Glutamatergic neuron (in vitro differentiated cells): Measurements from ENCODE around the gene KLHL28. TPM values are rescaled to one million over a fixed set of nuclear protein-coding genes. Genes with fewer than 3 reads are reported as not detected.

Experiments
- DNase-seq: peaks from one replicate; pipeline ENCODE4 v3.0.0; 2022
- H3K27ac Mint-ChIP-seq: one replicate; pipeline ENCODE4 v1.8.0; 2020; ENCODE audit warnings: mild to moderate bottlenecking, mixed read lengths, inconsistent platforms; ENCODE audit not compliant: unreplicated experiment
- H3K27me3 Mint-ChIP-seq: one replicate; pipeline ENCODE4 v1.8.0; 2020; ENCODE audit warnings: mild to moderate bottlenecking, moderate library complexity, mixed read lengths, inconsistent platforms; ENCODE audit not compliant: unreplicated experiment
- H3K36me3 Mint-ChIP-seq: one replicate; pipeline ENCODE4 v1.8.0; 2020; ENCODE audit warnings: mild to moderate bottlenecking, mixed read lengths, inconsistent platforms; ENCODE audit not compliant: unreplicated experiment
- H3K4me1 Mint-ChIP-seq: one replicate; pipeline ENCODE4 v1.8.0; 2020; ENCODE audit warnings: mild to moderate bottlenecking, low read depth, mixed read lengths, inconsistent platforms; ENCODE audit not compliant: unreplicated experiment
- H3K4me3 Mint-ChIP-seq: one replicate; pipeline ENCODE4 v1.8.0; 2020; ENCODE audit warnings: mild to moderate bottlenecking, mixed read lengths, inconsistent platforms; ENCODE audit not compliant: unreplicated experiment
- H3K9me3 Mint-ChIP-seq: one replicate; pipeline ENCODE4 v1.8.0; 2020; ENCODE audit warnings: mild to moderate bottlenecking, moderate library complexity, mixed read lengths, inconsistent platforms; ENCODE audit not compliant: unreplicated experiment
- total RNA-seq: library from RNA; stranded (reverse); fragmentation: NEBNext Ultra II Directional; extraction: Animal tissue kit (Norgen Biotek cat#: 25700); gene quantifications from one replicate; pipeline ENCODE4 v1.2.1, GENCODE V29; 2021; ENCODE audit not compliant: unreplicated experiment
- TF ChIP-seq, protein P1 (sequence below): fragments of 200-600 bp; sonication (generic); IDR thresholded peaks from one replicate; pipeline ENCODE4 v1.5.0; 2021; ENCODE audit not compliant: partially characterized antibody, unreplicated experiment

The KLHL28 gene
- total RNA-seq, 1 donor from 2014 or later = 25.4 TPM

DNA sequence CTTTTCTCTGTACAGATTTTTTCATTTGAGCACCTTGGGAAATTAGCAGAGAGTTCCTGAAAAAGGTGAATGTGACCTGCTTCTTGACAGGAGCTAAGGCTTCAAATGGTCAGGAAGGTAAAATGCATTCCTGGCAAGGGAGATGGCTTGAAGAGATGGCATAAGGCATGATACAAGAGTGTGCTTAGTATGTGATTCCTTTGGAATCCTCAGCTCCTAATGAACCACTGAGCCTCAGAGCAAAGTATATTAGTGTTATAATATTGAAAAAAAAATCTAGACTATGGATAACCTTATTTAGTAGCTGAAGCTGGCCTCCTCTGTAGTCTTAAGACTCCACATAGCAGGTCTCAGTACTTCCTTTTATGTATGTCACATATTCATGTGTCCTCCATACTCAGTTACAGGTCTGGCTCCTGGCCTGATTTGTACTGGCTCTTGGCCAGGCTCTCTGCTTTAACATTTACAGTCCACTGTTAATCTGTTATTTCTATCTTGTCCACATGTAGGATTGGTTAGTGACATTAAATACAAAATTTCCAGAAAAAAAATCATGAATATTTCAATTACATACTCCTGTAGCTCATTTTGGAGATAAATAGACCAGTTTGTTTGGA lies 18.1 kb upstream of the KLHL28 start:
- Mint-ChIP-seq H3K27me3 (peaks cover 2% of the 10 kb centered on the region), H3K4me1 (peaks cover 10% of the 10 kb centered on the region), H3K9me3 (no peaks in the 10 kb centered on the region), H3K4me3 (no peak overlapping the region), H3K36me3 (no peaks in the 10 kb centered on the region), H3K27ac (no peak overlapping the region)
- no peak for DNase-seq
- TF ChIP-seq, protein P1, sequence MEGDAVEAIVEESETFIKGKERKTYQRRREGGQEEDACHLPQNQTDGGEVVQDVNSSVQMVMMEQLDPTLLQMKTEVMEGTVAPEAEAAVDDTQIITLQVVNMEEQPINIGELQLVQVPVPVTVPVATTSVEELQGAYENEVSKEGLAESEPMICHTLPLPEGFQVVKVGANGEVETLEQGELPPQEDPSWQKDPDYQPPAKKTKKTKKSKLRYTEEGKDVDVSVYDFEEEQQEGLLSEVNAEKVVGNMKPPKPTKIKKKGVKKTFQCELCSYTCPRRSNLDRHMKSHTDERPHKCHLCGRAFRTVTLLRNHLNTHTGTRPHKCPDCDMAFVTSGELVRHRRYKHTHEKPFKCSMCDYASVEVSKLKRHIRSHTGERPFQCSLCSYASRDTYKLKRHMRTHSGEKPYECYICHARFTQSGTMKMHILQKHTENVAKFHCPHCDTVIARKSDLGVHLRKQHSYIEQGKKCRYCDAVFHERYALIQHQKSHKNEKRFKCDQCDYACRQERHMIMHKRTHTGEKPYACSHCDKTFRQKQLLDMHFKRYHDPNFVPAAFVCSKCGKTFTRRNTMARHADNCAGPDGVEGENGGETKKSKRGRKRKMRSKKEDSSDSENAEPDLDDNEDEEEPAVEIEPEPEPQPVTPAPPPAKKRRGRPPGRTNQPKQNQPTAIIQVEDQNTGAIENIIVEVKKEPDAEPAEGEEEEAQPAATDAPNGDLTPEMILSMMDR = no peak

DNA sequence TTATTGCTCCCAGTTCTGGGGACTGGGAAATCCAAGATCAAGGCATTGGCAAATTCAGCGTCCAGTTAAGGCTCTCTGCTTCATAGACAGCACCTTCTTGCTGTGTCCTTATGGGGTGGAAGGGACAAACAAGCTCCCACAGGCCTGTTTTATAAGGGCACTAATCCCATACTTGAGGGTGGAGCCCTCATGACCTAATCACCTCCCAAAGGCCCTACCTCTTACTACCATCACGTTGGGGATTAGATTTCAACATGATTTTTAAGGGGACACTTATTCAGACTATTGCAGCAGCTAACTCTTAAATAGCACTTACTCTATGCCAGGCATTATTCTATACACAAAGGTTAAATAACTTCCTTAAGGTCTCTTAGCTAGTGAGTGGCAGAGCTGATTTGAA lies 17.5 kb upstream of the KLHL28 start:
- Mint-ChIP-seq H3K9me3 (no peaks in the 10 kb centered on the region), H3K4me3 (no peak overlapping the region), H3K27me3 (peaks cover 2% of the 10 kb centered on the region), H3K36me3 (no peaks in the 10 kb centered on the region), H3K4me1 (peaks cover 10% of the 10 kb centered on the region), H3K27ac (no peak overlapping the region)
- no peak for DNase-seq
- TF ChIP-seq, protein P1 = no peak

GRCh38 chr14:44971459-44971858 lies 9.7 kb upstream of the KLHL28 start:
- H3K27me3 Mint-ChIP-seq = no peaks in the 10 kb centered on the region
- peaks cover 16% of the 10 kb centered on the region for H3K36me3 Mint-ChIP-seq
- H3K27ac Mint-ChIP-seq = no peak overlapping the region
- no peak overlapping the region for H3K4me3 Mint-ChIP-seq
- peaks cover 21% of the 10 kb centered on the region for H3K4me1 Mint-ChIP-seq
- TF ChIP-seq, protein P1 = no peak
- DNase-seq = no peak
- no peaks in the 10 kb centered on the region for H3K9me3 Mint-ChIP-seq

DNA sequence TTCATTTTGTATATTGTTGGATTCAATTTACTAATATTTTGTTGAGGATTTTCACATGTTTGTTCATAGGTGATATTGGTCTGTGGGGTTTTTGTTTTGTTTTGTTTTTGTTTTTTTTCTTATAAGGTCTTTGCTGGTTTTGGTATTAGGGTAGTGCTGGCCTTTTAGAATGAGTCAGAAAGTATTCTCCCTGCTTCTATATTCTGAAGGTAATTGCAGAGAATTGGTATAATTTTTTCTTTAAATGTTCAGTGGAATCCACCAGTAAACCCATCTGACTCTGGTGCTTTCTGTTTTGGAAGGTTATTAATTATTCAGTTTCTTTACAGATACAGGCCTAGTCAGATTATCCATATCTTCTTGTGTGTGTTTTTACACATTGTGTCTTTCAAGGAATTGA lies 9.2 kb upstream of the KLHL28 start:
- Mint-ChIP-seq H3K4me1 (peaks cover 17% of the 10 kb centered on the region), H3K36me3 (peaks cover 16% of the 10 kb centered on the region), H3K4me3 (no peak overlapping the region), H3K27me3 (no peaks in the 10 kb centered on the region), H3K27ac (no peak overlapping the region), H3K9me3 (no peaks in the 10 kb centered on the region)
- no peak for DNase-seq
- TF ChIP-seq, protein P1 = no peak

DNA sequence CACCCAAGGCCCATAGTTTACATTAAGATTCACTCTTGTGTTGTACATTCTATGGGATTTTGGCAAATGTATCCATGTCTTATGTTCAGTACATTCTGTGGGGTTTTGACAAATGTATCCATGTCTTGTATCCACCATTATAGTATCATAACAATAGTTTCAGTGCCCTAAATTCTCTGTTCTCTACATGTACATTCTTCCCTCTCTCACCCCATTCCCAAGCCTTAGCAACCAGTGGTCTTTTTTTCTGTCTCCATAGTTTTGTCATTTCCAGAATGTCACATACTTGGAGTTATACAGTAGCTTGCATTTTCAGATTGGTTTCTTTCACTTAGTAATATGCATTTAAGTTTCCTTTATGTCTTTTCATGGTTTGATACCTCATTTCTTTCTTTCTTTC lies 7.0 kb upstream of the KLHL28 start:
- H3K36me3 Mint-ChIP-seq = peaks cover 16% of the 10 kb centered on the region
- H3K9me3 Mint-ChIP-seq = no peaks in the 10 kb centered on the region
- TF ChIP-seq, protein P1 = no peak
- H3K4me1 Mint-ChIP-seq = peaks cover 27% of the 10 kb centered on the region
- peak overlapping the region; percentile 77 for H3K4me3 Mint-ChIP-seq
- no peak for DNase-seq
- H3K27me3 Mint-ChIP-seq = no peaks in the 10 kb centered on the region
- no peak overlapping the region for H3K27ac Mint-ChIP-seq
